Measurements from ENCODE around the gene PROK1. TPM values are rescaled to one million over a fixed set of nuclear protein-coding genes. Genes with fewer than 3 reads are reported as not detected.

Gene PROK1
- total RNA-seq, 1 experiment from 2014 or later = not detected

DNA sequence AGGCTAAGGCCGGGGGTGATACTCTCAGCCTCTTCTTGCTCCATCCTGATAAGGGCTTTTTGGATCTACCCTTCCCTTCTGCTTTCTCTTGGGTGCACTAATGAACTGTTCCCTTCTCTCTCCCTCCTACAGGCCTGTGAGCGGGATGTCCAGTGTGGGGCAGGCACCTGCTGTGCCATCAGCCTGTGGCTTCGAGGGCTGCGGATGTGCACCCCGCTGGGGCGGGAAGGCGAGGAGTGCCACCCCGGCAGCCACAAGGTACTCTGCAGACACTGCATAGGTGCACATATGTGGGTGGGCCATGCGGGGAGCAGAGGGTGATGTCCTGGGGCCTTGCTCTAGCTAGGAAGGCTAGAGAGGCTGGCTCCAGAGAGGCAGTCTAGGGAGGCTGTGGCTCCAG is 2.9 kb downstream of the PROK1 start:
- no peak for DNase-seq
- intact Hi-C loops (cut with micrococcal nuclease; ENCODE audit: unreplicated experiment) = no loop called here
- TF ChIP-seq, protein P1, sequence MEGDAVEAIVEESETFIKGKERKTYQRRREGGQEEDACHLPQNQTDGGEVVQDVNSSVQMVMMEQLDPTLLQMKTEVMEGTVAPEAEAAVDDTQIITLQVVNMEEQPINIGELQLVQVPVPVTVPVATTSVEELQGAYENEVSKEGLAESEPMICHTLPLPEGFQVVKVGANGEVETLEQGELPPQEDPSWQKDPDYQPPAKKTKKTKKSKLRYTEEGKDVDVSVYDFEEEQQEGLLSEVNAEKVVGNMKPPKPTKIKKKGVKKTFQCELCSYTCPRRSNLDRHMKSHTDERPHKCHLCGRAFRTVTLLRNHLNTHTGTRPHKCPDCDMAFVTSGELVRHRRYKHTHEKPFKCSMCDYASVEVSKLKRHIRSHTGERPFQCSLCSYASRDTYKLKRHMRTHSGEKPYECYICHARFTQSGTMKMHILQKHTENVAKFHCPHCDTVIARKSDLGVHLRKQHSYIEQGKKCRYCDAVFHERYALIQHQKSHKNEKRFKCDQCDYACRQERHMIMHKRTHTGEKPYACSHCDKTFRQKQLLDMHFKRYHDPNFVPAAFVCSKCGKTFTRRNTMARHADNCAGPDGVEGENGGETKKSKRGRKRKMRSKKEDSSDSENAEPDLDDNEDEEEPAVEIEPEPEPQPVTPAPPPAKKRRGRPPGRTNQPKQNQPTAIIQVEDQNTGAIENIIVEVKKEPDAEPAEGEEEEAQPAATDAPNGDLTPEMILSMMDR (IDR thresholded peaks at IDR 0.05; ENCODE audit: insufficient read depth in 1 of 2, low read depth in 1 of 2, low read length in 1 of 2, severe bottlenecking in 1 of 2, unreplicated experiment in 1 of 2) = no peak
- Histone ChIP-seq H3K4me3 (ENCODE audit: low read depth, low read length) (no peak overlapping the region), H3K4me1 (no peaks in the 10 kb centered on the region), H3K9me3 (no peaks in the 10 kb centered on the region), H3K36me3 (ENCODE audit: control insufficient read depth, insufficient read depth, low read length) (no peaks in the 10 kb centered on the region), H3K27me3 (replicated peaks; ENCODE audit: control insufficient read depth, insufficient read depth, low read length) (no peaks in the 10 kb centered on the region)
- no TSS peak for BruUV-seq (replicated peaks)
- Mint-ChIP-seq H3K36me3 (ENCODE audit: insufficient read depth, unreplicated experiment) (no peaks in the 10 kb centered on the region), H3K4me3 (ENCODE audit: unreplicated experiment) (no peak overlapping the region), H3K4me1 (ENCODE audit: low read depth, unreplicated experiment) (no peaks in the 10 kb centered on the region), H3K27me3 (ENCODE audit: insufficient read depth, unreplicated experiment) (peaks cover 2% of the 10 kb centered on the region), H3K9me3 (ENCODE audit: unreplicated experiment) (no peaks in the 10 kb centered on the region), H3K27ac (ENCODE audit: unreplicated experiment) (no peak overlapping the region)
- ChIA-PET CTCF (no interaction called here), POLR2A (no interaction called here)

DNA sequence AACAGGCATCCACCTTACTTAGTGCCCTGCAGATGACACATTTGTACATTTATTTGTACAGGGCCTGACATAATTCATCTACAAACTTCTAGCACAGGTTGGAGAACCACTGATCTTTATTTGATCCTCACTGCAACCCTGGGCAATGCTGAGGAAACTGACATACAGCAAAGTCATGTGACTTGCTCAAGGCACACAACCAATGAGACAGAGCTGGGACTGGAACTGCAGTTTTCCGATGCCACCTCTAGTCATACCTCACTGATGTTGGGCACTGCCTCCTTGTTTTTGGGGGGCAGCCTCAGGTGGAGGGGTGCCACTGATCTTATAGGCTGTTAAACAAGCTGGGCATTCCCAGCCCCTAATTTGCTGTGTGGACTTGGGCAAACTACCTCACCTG is 3.4 kb downstream of the PROK1 start:
- H3K27ac Mint-ChIP-seq (ENCODE audit: unreplicated experiment) = no peak overlapping the region
- no peaks in the 10 kb centered on the region for H3K4me1 Mint-ChIP-seq (ENCODE audit: low read depth, unreplicated experiment)
- no TSS peak for BruUV-seq (replicated peaks)
- H3K27me3 ChIP-seq (replicated peaks; ENCODE audit: control insufficient read depth, insufficient read depth, low read length) = no peaks in the 10 kb centered on the region
- H3K4me3 ChIP-seq (ENCODE audit: low read depth, low read length) = no peak overlapping the region
- no peaks in the 10 kb centered on the region for H3K4me1 ChIP-seq
- TF ChIP-seq, protein P1 (IDR thresholded peaks at IDR 0.05; ENCODE audit: insufficient read depth in 1 of 2, low read depth in 1 of 2, low read length in 1 of 2, severe bottlenecking in 1 of 2, unreplicated experiment in 1 of 2) = no peak
- no peak for DNase-seq
- no peaks in the 10 kb centered on the region for H3K36me3 ChIP-seq (ENCODE audit: control insufficient read depth, insufficient read depth, low read length)
- H3K4me3 Mint-ChIP-seq (ENCODE audit: unreplicated experiment) = no peak overlapping the region
- ChIA-PET POLR2A (no interaction called here), CTCF (interaction anchor here (0.8 to 1.1 kb wide), 2 partner anchors 42 to 257 kb away, joined by 3 to 4 read pairs; no protein-coding TSS in a partner anchor)
- H3K9me3 Mint-ChIP-seq (ENCODE audit: unreplicated experiment) = no peaks in the 10 kb centered on the region
- intact Hi-C loops (cut with micrococcal nuclease; ENCODE audit: unreplicated experiment) = no loop called here
- H3K36me3 Mint-ChIP-seq (ENCODE audit: insufficient read depth, unreplicated experiment) = no peaks in the 10 kb centered on the region
- H3K9me3 ChIP-seq = no peaks in the 10 kb centered on the region
- no peaks in the 10 kb centered on the region for H3K27me3 Mint-ChIP-seq (ENCODE audit: insufficient read depth, unreplicated experiment)

DNA sequence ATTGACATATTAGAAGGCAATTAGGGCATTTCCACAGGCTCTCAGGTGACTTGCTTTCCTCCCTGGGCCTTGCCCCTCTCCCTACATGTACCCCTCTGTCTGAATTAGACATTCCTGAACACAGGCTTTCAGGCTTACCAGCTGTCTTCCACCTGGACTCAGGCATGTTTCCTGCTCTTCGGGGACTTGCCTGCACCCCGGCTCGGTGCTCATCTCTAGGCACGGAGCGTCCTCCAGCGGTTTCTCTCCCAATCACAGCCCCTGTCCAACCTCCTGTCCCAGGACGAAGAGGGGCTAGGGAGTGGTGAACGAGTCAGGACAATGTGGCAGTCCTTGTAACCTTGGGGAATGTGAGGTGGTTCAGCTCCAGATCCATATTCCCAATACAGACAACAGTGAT is 4.2 kb downstream of the PROK1 start:
- Mint-ChIP-seq H3K36me3 (ENCODE audit: insufficient read depth, unreplicated experiment) (no peaks in the 10 kb centered on the region), H3K4me1 (ENCODE audit: low read depth, unreplicated experiment) (no peaks in the 10 kb centered on the region), H3K4me3 (ENCODE audit: unreplicated experiment) (no peak overlapping the region), H3K9me3 (ENCODE audit: unreplicated experiment) (no peaks in the 10 kb centered on the region), H3K27ac (ENCODE audit: unreplicated experiment) (no peak overlapping the region), H3K27me3 (ENCODE audit: insufficient read depth, unreplicated experiment) (no peaks in the 10 kb centered on the region)
- H3K9me3 ChIP-seq = no peaks in the 10 kb centered on the region
- no peak overlapping the region for H3K4me3 ChIP-seq (ENCODE audit: low read depth, low read length)
- H3K36me3 ChIP-seq (ENCODE audit: control insufficient read depth, insufficient read depth, low read length) = no peaks in the 10 kb centered on the region
- intact Hi-C loops (cut with micrococcal nuclease; ENCODE audit: unreplicated experiment) = no loop called here
- CTCF ChIA-PET = interaction anchor here (0.5 to 1.1 kb wide), 3 partner anchors 42 to 258 kb away, joined by 3 to 4 read pairs (median 4); no protein-coding TSS in a partner anchor
- no peak for DNase-seq
- H3K27me3 ChIP-seq (replicated peaks; ENCODE audit: control insufficient read depth, insufficient read depth, low read length) = no peaks in the 10 kb centered on the region
- TF ChIP-seq, protein P1 (IDR thresholded peaks at IDR 0.05; ENCODE audit: insufficient read depth in 1 of 2, low read depth in 1 of 2, low read length in 1 of 2, severe bottlenecking in 1 of 2, unreplicated experiment in 1 of 2) = no peak
- POLR2A ChIA-PET = no interaction called here
- no peaks in the 10 kb centered on the region for H3K4me1 ChIP-seq
- BruUV-seq (replicated peaks) = no TSS peak

All from Caco-2 (cell line).